ENCODE measurements around the gene INPP5A.

INPP5A gene

DNA sequence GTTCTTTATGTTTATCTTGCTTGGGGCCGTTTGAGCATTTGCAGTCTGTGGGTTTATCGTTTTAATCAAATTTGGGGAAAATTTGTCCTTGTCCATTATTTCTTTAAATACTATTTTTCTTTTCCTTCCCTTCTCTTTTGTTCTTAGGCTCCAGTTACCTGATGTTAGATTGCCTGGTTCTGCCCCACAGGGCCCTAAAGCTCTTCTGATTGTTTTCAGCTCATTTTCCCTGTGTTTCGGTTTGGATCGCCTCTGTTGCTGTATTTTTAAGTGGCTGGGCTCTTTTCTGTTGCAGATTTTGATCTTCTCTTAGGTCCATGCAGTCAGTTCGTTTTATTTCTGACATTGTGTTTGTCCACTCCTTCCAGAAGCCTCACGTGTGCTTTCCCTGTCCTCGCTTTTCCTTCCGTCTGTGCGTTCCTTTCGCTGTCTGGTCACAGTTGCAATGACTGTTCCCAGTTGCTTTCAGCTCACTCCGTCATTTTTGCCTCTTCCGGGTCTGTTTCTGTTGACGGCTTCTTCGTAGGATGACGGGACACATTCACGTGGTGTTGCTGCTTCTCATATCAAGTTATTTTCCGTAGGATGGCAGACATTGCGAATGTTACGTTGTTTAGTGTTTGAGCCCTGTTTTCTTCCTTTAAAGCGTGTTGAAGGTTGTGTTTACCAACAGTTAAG, 111.4 kb downstream of the INPP5A start:
- TF ChIP-seq, protein P1, sequence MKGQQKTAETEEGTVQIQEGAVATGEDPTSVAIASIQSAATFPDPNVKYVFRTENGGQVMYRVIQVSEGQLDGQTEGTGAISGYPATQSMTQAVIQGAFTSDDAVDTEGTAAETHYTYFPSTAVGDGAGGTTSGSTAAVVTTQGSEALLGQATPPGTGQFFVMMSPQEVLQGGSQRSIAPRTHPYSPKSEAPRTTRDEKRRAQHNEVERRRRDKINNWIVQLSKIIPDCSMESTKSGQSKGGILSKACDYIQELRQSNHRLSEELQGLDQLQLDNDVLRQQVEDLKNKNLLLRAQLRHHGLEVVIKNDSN (IDR thresholded peaks at IDR 0.05): no peak
- TF ChIP-seq CEBPB (IDR thresholded peaks at IDR 0.05) (no peak), CREB1 (IDR thresholded peaks at IDR 0.05; ENCODE audit: low read depth) (no peak), NFIC (IDR thresholded peaks at IDR 0.05) (no peak), TEAD4 (IDR thresholded peaks at IDR 0.05) (no peak), ZBTB7A (IDR thresholded peaks at IDR 0.05; ENCODE audit: low read depth) (no peak), YY1 (IDR thresholded peaks at IDR 0.05; ENCODE audit: low read depth) (no peak), RAD21 (IDR thresholded peaks at IDR 0.05; ENCODE audit: low read depth) (no peak), EP300 (IDR thresholded peaks at IDR 0.05; ENCODE audit: borderline replicate concordance) (no peak), EGR1 (IDR thresholded peaks at IDR 0.05) (no peak), FOXM1 (IDR thresholded peaks at IDR 0.05; ENCODE audit: borderline replicate concordance, low read depth) (no peak)
- TF ChIP-seq, protein P2, sequence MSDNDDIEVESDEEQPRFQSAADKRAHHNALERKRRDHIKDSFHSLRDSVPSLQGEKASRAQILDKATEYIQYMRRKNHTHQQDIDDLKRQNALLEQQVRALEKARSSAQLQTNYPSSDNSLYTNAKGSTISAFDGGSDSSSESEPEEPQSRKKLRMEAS (IDR thresholded peaks at IDR 0.05): no peak

DNA sequence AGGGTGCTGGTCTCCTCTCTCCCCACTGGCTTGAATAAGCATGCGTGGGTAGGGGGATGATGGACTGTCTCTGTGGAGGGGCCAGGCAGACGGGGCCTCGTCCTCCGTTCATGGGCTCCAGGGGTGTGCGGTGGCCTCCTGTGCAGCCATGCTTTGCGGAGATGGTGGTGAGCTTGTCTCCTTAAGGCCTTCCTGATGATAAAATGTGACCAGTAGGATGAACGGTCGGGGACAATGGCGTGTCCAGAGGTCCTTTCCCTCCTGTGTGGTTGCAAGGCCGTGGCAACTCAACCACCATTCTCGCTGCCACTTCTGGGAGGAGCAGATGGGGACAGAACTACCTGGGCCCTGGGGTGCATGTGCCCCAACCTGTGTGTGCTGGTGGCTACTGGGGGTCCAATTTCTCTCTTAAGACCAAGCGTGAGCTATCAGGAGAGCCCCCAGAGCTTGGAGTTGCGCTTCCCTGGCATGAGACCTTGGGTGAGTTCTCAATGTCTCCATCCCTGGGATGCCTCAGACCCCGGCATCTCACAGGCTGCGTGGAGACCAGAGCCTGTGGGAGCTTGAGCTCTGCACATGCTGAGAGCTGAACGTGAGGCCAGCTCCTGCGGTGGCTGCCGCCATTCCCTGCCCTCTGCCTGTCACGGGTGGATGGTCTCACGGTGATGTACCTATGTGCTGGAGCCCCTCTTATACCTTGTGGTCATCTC, 112.2 kb downstream of the INPP5A start:
- TF ChIP-seq NFIC (IDR thresholded peaks at IDR 0.05): no peak
- no peak for TF ChIP-seq TCF12 (IDR thresholded peaks at IDR 0.05; ENCODE audit: low read depth)
- TF ChIP-seq, protein P2 (IDR thresholded peaks at IDR 0.05): no peak
- TF ChIP-seq, protein P3, sequence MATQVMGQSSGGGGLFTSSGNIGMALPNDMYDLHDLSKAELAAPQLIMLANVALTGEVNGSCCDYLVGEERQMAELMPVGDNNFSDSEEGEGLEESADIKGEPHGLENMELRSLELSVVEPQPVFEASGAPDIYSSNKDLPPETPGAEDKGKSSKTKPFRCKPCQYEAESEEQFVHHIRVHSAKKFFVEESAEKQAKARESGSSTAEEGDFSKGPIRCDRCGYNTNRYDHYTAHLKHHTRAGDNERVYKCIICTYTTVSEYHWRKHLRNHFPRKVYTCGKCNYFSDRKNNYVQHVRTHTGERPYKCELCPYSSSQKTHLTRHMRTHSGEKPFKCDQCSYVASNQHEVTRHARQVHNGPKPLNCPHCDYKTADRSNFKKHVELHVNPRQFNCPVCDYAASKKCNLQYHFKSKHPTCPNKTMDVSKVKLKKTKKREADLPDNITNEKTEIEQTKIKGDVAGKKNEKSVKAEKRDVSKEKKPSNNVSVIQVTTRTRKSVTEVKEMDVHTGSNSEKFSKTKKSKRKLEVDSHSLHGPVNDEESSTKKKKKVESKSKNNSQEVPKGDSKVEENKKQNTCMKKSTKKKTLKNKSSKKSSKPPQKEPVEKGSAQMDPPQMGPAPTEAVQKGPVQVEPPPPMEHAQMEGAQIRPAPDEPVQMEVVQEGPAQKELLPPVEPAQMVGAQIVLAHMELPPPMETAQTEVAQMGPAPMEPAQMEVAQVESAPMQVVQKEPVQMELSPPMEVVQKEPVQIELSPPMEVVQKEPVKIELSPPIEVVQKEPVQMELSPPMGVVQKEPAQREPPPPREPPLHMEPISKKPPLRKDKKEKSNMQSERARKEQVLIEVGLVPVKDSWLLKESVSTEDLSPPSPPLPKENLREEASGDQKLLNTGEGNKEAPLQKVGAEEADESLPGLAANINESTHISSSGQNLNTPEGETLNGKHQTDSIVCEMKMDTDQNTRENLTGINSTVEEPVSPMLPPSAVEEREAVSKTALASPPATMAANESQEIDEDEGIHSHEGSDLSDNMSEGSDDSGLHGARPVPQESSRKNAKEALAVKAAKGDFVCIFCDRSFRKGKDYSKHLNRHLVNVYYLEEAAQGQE (IDR thresholded peaks at IDR 0.05; ENCODE audit: low read depth): no peak
- no peak for TF ChIP-seq CREB1 (IDR thresholded peaks at IDR 0.05; ENCODE audit: low read depth)
- no peak for TF ChIP-seq CEBPB (IDR thresholded peaks at IDR 0.05)
- TF ChIP-seq FOXM1 (IDR thresholded peaks at IDR 0.05; ENCODE audit: borderline replicate concordance, low read depth): no peak
- no peak for TF ChIP-seq RAD21 (IDR thresholded peaks at IDR 0.05; ENCODE audit: low read depth)
- TF ChIP-seq, protein P1 (IDR thresholded peaks at IDR 0.05): no peak

DNA sequence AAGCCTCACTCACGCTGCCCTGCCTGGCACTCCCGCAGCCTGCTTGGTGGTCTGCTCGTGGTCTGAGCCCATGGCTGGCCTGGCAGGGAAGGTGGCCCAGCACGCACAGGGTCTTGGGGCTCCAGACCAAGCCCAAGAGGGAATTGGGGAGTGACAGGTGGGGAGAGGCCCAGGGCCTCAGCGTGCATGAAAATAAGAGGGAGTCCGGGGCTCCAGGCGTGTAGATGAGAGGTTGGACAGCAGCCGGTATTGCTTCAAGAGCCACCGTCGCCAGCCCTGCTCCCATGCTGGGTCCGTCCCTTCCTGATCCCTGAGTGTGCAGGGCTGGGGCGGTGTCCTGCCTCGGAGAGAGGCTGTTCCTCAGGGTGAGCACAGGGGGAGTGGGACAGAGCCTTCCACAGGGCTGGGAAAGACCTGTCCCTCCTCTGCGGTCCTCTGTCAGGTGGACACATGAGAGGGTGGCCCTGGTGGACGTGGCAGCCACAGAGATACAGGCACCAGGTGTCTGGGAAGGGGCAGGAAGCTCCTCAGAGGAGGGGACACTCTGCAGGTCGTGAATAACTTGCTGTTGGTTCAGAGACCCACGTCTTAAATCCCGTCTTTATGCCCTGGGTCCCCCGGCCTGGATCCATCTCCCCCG, 113.1 kb downstream of the INPP5A start:
- no peak for TF ChIP-seq TCF12 (IDR thresholded peaks at IDR 0.05; ENCODE audit: low read depth)
- TF ChIP-seq, protein P2 (IDR thresholded peaks at IDR 0.05): no peak
- no peak for TF ChIP-seq RAD21 (IDR thresholded peaks at IDR 0.05; ENCODE audit: low read depth)
- TF ChIP-seq NFIC (IDR thresholded peaks at IDR 0.05): no peak
- TF ChIP-seq EP300 (IDR thresholded peaks at IDR 0.05; ENCODE audit: borderline replicate concordance): no peak
- TF ChIP-seq, protein P1 (IDR thresholded peaks at IDR 0.05): no peak
- TF ChIP-seq YY1 (IDR thresholded peaks at IDR 0.05; ENCODE audit: low read depth): no peak
- TF ChIP-seq, protein P3 (IDR thresholded peaks at IDR 0.05; ENCODE audit: low read depth): no peak
- TF ChIP-seq TAF1 (IDR thresholded peaks at IDR 0.05; ENCODE audit: low read depth): no peak
- no peak for TF ChIP-seq EGR1 (IDR thresholded peaks at IDR 0.05)
- no peak for TF ChIP-seq CEBPB (IDR thresholded peaks at IDR 0.05)
- TF ChIP-seq FOXM1 (IDR thresholded peaks at IDR 0.05; ENCODE audit: borderline replicate concordance, low read depth): no peak
- TF ChIP-seq ZBTB7A (IDR thresholded peaks at IDR 0.05; ENCODE audit: low read depth): no peak

DNA sequence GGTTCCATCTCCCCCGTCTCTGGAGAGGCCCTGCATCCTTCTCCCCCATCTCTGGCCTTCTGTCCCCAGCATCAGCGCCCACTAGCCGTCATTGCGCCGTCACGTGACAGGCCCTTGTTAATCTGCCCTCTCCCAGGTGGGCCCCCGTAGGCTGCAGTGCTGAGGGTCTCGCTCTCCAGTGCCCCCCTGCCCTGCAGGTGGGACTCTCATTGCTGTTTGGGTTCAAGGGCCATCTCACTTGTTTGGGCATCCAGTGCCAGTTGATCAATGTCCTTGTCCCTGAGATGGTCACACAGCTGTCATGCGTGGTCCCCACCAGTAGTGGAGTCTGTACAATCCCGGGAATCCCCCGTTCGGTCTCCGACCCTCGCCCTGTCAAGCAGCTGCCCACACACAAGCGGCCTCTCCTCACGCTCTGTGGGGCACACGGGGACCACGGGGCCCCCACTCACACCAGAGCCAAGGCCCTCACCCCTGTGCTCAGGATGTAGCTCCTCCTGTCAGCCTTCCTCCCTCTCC, 114.0 kb downstream of the INPP5A start:
- TF ChIP-seq YY1 (IDR thresholded peaks at IDR 0.05; ENCODE audit: low read depth) (no peak), TCF12 (IDR thresholded peaks at IDR 0.05; ENCODE audit: low read depth) (no peak), TAF1 (IDR thresholded peaks at IDR 0.05; ENCODE audit: low read depth) (no peak), CREB1 (IDR thresholded peaks at IDR 0.05; ENCODE audit: low read depth) (no peak), EP300 (IDR thresholded peaks at IDR 0.05; ENCODE audit: borderline replicate concordance) (no peak), EGR1 (IDR thresholded peaks at IDR 0.05) (no peak), NFIC (IDR thresholded peaks at IDR 0.05) (no peak), TEAD4 (IDR thresholded peaks at IDR 0.05) (no peak)
- TF ChIP-seq, protein P2 (IDR thresholded peaks at IDR 0.05): no peak
- TF ChIP-seq, protein P3 (IDR thresholded peaks at IDR 0.05; ENCODE audit: low read depth): no peak
